ENCODE measurements around the gene TICAM2.

The TICAM2 gene

DNA sequence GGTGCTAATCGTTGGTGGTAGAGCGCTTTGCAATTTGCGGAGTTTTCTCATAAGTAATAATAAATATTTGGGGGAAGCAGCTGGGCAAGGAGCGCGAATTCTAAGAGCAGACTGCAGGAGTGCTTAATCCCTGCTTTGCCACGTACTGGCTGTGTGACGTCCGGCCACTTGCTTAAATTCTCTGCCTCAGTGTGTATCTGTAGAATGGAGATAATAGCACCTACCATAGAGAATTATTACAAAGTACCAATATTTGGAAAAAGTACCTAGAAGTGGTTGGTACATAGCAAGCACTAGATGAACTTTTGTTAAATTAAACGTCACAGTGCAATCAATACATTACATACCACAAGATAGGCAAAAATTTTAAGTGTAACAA lies 24.2 kb upstream of the TICAM2 start:
- no peaks in the 10 kb centered on the region for H3K27me3 ChIP-seq (ENCODE audit: low read depth)
- H3K36me3 ChIP-seq (replicated peaks): no peaks in the 10 kb centered on the region; the same call in 1 of the 2 replicates
- in situ Hi-C loops (cut with MboI; ENCODE audit: low sequenced_read_pairs): loop anchor here (10.0 kb wide), 1 partner anchor 448 kb away; no protein-coding TSS in a partner anchor
- H3K4me1 ChIP-seq: peaks cover 14% of the 10 kb centered on the region
- DNase-seq (ENCODE audit: low spot score in 2 of 2): no peak
- no peaks in the 10 kb centered on the region for H3K9me3 ChIP-seq
- H3K4me3 ChIP-seq: peak overlapping the region; percentile 78

- Histone ChIP-seq H3K27me3 (ENCODE audit: low read depth) (no peaks in the 10 kb centered on the region), H3K9me3 (no peaks in the 10 kb centered on the region), H3K36me3 (replicated peaks) (no peaks in the 10 kb centered on the region; the same call in 1 of the 2 replicates), H3K4me3 (peak within 1 kb of the TSS; percentile 78), H3K4me1 (peaks cover 19% of the 10 kb centered on the region)
- in situ Hi-C loops (cut with MboI; ENCODE audit: low sequenced_read_pairs): loop anchor here (10.0 kb wide), 1 partner anchor 449 kb away; no protein-coding TSS in a partner anchor
- DNase-seq (ENCODE audit: low spot score in 2 of 2): peak; percentile 95 to 100
Measured at GRCh38 chr5:115625579-115626444, 23.5 kb upstream of the TICAM2 start, which contains the start of gene TMED7. TMED7 (minus strand) TSS chr5:115626036; CDS start chr5:115625792, 244 bp downstream.

- H3K36me3 ChIP-seq (replicated peaks): peaks cover 4% of the 10 kb centered on the region
- peaks cover 19% of the 10 kb centered on the region for H3K4me1 ChIP-seq
- H3K27me3 ChIP-seq (ENCODE audit: low read depth): no peaks in the 10 kb centered on the region
- in situ Hi-C loops (cut with MboI; ENCODE audit: low sequenced_read_pairs): loop anchor here (10.0 kb wide), 1 partner anchor 450 kb away; no protein-coding TSS in a partner anchor
- H3K4me3 ChIP-seq: peak overlapping the region; percentile 78
- no peak for DNase-seq (ENCODE audit: low spot score in 2 of 2)
- H3K9me3 ChIP-seq: no peaks in the 10 kb centered on the region
Measured at GRCh38 chr5:115624994-115625393, 22.7 kb upstream of the TICAM2 start.

DNA sequence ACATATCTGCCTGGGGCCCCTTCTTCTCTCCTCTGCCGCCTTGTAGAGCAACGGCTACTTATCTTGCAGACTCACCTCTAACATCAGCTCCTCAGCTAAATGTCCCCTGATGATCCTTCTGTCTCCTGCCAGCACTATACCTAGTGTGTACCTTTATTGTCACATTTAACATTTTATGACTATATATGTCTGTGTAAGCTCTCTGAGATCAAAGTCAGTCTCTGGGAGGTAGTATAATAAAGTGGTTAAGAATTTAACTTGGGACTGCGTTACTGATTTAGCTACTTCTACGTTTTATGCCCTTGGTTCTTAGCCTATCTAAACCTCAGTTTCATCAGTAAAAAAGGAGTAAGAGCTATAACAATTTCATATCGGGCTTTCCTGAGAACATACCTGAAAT lies 21.4 kb upstream of the TICAM2 start:
- no peaks in the 10 kb centered on the region for H3K9me3 ChIP-seq
- H3K4me1 ChIP-seq: peaks cover 19% of the 10 kb centered on the region
- in situ Hi-C loops (cut with MboI; ENCODE audit: low sequenced_read_pairs): loop anchor here (10.0 kb wide), 1 partner anchor 451 kb away; no protein-coding TSS in a partner anchor
- H3K36me3 ChIP-seq (replicated peaks): peaks cover 16% of the 10 kb centered on the region
- no peaks in the 10 kb centered on the region for H3K27me3 ChIP-seq (ENCODE audit: low read depth)
- no peak for DNase-seq (ENCODE audit: low spot score in 2 of 2)
- peak overlapping the region; percentile 78; the same call in 1 of the 2 replicates for H3K4me3 ChIP-seq

GRCh38 chr5:115621365-115621900 lies 19.2 kb upstream of the TICAM2 start:
- Histone ChIP-seq H3K27me3 (ENCODE audit: low read depth) (no peaks in the 10 kb centered on the region), H3K9me3 (no peaks in the 10 kb centered on the region), H3K4me1 (peaks cover 19% of the 10 kb centered on the region), H3K4me3 (no peak overlapping the region), H3K36me3 (replicated peaks) (peaks cover 31% of the 10 kb centered on the region)
- in situ Hi-C loops (cut with MboI; ENCODE audit: low sequenced_read_pairs): loop anchor here (10.0 kb wide), 1 partner anchor 453 kb away; no protein-coding TSS in a partner anchor
- peak in 1 of 2 experiments; percentile 91 for DNase-seq (ENCODE audit: low spot score in 2 of 2)

- Histone ChIP-seq H3K36me3 (replicated peaks) (peaks cover 51% of the 10 kb centered on the region), H3K9me3 (no peaks in the 10 kb centered on the region), H3K4me1 (peaks cover 8% of the 10 kb centered on the region), H3K27me3 (ENCODE audit: low read depth) (no peaks in the 10 kb centered on the region), H3K4me3 (no peak overlapping the region)
- in situ Hi-C loops (cut with MboI; ENCODE audit: low sequenced_read_pairs): no loop called here
- DNase-seq (ENCODE audit: low spot score in 2 of 2): no peak
Measured at GRCh38 chr5:115616892-115617291, 14.6 kb upstream of the TICAM2 start.

DNA sequence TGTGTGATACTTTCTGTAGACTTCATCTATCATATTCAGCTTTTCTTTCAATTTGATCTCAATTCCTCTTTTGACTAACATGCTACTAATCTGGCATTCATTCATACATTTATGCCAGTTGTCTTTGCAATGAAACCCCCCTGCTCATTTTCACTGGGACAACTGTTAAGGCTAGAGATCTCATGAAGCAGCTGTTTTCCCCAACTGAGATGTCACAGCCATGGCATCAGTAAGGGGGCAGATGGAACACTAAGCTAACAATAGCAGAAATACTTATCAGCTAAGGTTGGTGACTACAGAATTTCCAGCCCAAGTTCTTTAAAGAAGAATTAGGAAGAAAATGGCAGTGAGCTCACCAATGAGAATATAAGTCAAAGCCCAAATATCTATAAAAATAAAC lies 14.2 kb upstream of the TICAM2 start:
- Histone ChIP-seq H3K4me1 (peaks cover 5% of the 10 kb centered on the region; the same call in 1 of the 2 replicates), H3K36me3 (replicated peaks) (peaks cover 51% of the 10 kb centered on the region), H3K27me3 (ENCODE audit: low read depth) (no peaks in the 10 kb centered on the region), H3K4me3 (no peak overlapping the region), H3K9me3 (no peaks in the 10 kb centered on the region)
- in situ Hi-C loops (cut with MboI; ENCODE audit: low sequenced_read_pairs): no loop called here
- DNase-seq (ENCODE audit: low spot score in 2 of 2): no peak

GRCh38 chr5:115611873-115612272 lies 9.6 kb upstream of the TICAM2 start:
- Histone ChIP-seq H3K4me1 (peaks cover 2% of the 10 kb centered on the region; the same call in 1 of the 2 replicates), H3K4me3 (no peak overlapping the region), H3K9me3 (no peaks in the 10 kb centered on the region), H3K36me3 (replicated peaks) (peaks cover 24% of the 10 kb centered on the region), H3K27me3 (ENCODE audit: low read depth) (no peaks in the 10 kb centered on the region)
- in situ Hi-C loops (cut with MboI; ENCODE audit: low sequenced_read_pairs): no loop called here
- no peak for DNase-seq (ENCODE audit: low spot score in 2 of 2)

DNA sequence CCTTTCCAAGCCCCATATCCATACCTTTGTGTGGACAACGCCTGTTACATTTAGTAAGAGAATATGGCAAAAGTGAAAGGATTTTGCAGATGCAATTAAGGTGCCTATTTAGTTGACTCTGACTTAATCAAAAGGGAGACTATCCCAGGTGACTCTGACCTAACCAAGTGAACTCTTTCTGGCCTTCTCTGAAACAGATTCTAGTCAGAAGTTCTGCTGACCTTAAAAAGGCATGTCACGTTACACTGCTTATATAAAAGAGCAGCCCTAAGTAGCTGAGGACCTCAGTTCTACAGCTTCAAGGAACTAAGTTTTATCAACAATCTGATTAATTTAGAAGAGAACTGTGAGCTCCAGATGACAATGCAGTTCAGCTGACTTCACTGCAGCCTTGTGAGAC lies 5.7 kb upstream of the TICAM2 start:
- Histone ChIP-seq H3K4me1 (peaks cover 4% of the 10 kb centered on the region), H3K4me3 (no peak overlapping the region), H3K9me3 (no peaks in the 10 kb centered on the region), H3K36me3 (replicated peaks) (no peaks in the 10 kb centered on the region; the same call in 1 of the 2 replicates), H3K27me3 (ENCODE audit: low read depth) (no peaks in the 10 kb centered on the region)
- in situ Hi-C loops (cut with MboI; ENCODE audit: low sequenced_read_pairs): no loop called here
- DNase-seq (ENCODE audit: low spot score in 2 of 2): no peak

DNA sequence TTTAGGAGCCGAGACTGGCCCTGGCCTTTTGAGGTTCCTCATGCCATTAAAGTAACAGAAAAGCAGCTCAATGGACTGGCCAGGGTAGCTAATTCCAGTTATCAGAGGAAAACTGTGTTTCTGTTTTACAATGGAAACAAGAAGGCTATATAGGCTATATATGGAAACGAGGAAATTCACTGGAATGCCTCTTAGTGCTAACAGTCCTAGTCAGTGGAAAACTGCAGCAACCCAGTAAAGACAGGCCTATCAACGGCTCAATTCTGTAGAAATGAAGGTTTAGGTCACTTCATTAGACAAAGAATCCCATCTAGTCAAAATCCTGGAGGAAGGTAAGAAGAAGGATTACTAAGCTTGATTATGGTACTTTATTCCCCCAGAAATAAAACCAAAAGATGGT lies 3.2 kb upstream of the TICAM2 start:
- Histone ChIP-seq H3K27me3 (ENCODE audit: low read depth) (no peaks in the 10 kb centered on the region), H3K4me3 (no peak overlapping the region), H3K9me3 (no peaks in the 10 kb centered on the region), H3K36me3 (replicated peaks) (no peaks in the 10 kb centered on the region), H3K4me1 (peaks cover 8% of the 10 kb centered on the region)
- in situ Hi-C loops (cut with MboI; ENCODE audit: low sequenced_read_pairs): no loop called here
- no peak for DNase-seq (ENCODE audit: low spot score in 2 of 2)

GRCh38 chr5:115602591-115603125 lies 379 bp upstream of the TICAM2 start:
- no peaks in the 10 kb centered on the region for H3K27me3 ChIP-seq (ENCODE audit: low read depth)
- no peaks in the 10 kb centered on the region for H3K36me3 ChIP-seq (replicated peaks)
- no peak overlapping the region; the same call in 1 of the 2 replicates for H3K4me3 ChIP-seq
- in situ Hi-C loops (cut with MboI; ENCODE audit: low sequenced_read_pairs): no loop called here
- H3K4me1 ChIP-seq: peaks cover 6% of the 10 kb centered on the region; the same call in 1 of the 2 replicates
- DNase-seq (ENCODE audit: low spot score in 2 of 2): peak; percentile 16 to 42
- no peaks in the 10 kb centered on the region for H3K9me3 ChIP-seq

DNA sequence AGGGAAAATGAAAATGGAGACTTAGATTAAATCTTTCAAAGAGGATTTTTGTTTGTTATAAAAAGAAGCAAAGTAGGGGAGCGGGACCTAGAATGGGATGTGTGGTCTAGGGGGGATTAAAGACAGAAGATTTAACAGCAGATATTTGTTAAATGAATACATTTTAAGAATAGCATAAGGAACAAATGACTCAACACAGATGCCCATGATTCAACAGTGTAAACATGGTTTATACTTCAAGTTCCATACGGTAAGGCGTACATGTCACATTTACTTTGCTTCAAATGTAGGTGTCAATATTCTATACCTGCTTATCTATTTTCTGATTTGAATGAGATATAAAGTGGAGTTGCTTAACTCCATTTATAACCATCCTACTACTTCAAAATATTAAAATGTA lies 1.5 kb downstream of the TICAM2 start:
- H3K36me3 ChIP-seq (replicated peaks): no peaks in the 10 kb centered on the region
- no peak overlapping the region for H3K4me3 ChIP-seq
- no peaks in the 10 kb centered on the region for H3K9me3 ChIP-seq
- in situ Hi-C loops (cut with MboI; ENCODE audit: low sequenced_read_pairs): no loop called here
- no peaks in the 10 kb centered on the region for H3K27me3 ChIP-seq (ENCODE audit: low read depth)
- no peak for DNase-seq (ENCODE audit: low spot score in 2 of 2)
- H3K4me1 ChIP-seq: peaks cover 6% of the 10 kb centered on the region; the same call in 1 of the 2 replicates

DNA sequence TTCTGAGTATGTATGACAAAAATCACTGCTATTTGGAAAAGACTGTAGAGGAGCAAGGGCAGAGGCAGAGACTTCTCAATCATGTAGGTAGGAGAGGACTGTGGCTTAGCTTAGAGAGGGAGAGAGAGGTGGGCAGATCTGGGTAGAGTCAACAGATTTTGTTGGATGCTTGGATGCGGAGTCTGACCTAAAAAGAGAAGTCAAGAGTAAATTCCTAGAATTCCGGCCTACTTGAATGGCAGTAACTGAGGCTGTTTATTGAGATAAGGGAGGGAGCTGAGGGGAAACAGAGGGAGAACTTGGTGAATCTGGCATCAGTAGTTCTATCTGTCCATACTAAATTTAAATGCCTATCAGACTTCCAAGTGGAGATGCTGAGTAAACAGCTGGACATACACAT lies 2.4 kb downstream of the TICAM2 start:
- Histone ChIP-seq H3K4me3 (no peak overlapping the region), H3K36me3 (replicated peaks) (no peaks in the 10 kb centered on the region), H3K27me3 (ENCODE audit: low read depth) (no peaks in the 10 kb centered on the region), H3K9me3 (no peaks in the 10 kb centered on the region), H3K4me1 (peaks cover 6% of the 10 kb centered on the region; the same call in 1 of the 2 replicates)
- in situ Hi-C loops (cut with MboI; ENCODE audit: low sequenced_read_pairs): no loop called here
- DNase-seq (ENCODE audit: low spot score in 2 of 2): no peak
